Lower leg skin (tissue), 4 donors: ENCODE measurements around the gene IBA57. TPM values are rescaled to one million over a fixed set of nuclear protein-coding genes. Genes with fewer than 3 reads are reported as not detected.

Source experiments
- DNase-seq, 2 donors: peaks; one replicate each; pipeline ENCODE4 v3.0.0-alpha.2; 2019; ENCODE audit warnings: low spot score in 2 of 2
- H3K4me3 ChIP-seq: fragments of 200-600 bp; sonication (generic); 2 replicates; pipeline ENCODE4 v1.5.1; 2017; ENCODE audit warnings: mild to moderate bottlenecking, low read depth; ENCODE audit not compliant: poor library complexity, severe bottlenecking
- CTCF ChIP-seq, 3 donors: fragments of 450-650 bp; IDR thresholded peaks; one replicate each; pipeline ENCODE4 v1.5.1; 2016; ENCODE audit warnings: antibody characterized with exemption in 3 of 3, mild to moderate bottlenecking in 3 of 3, moderate library complexity in 2 of 3
- POLR2A ChIP-seq, 2 donors: fragments of 450-650 bp; IDR thresholded peaks; one replicate each; pipeline ENCODE4 v1.6.1; 2016 to 2017; ENCODE audit warnings: antibody characterized with exemption in 2 of 2, mild to moderate bottlenecking in 1 of 2, moderate library complexity in 1 of 2
- WGBS, 2 donors: methylation state at CpG; one replicate each; pipeline ENCODE4 v1.1.5; 2018; 5-methylcytosine and 5-hydroxymethylcytosine counted together
- intact Hi-C: fragments of 100-400 bp; cut with DNase I; formaldehyde crosslinking; loops from one replicate; pipeline ENCODE4 v1.15.0; 2023; ENCODE audit warnings: low total_unique reads
- total RNA-seq, 4 donors: library from RNA; depleted of rRNA; stranded (reverse); fragments of >200 nt; gene quantifications; one replicate each; pipeline ENCODE4 v1.1.0, GENCODE V29; 2016

Gene IBA57
- total RNA-seq, 4 donors from 2014 or later: 9.4 to 16.0 (median 12.6) TPM

GRCh38 chr1:228154021-228154669, 11.5 kb upstream of the IBA57 start:
- TF ChIP-seq CTCF (IDR thresholded peaks at IDR 0.05) (no peak), POLR2A (IDR thresholded peaks at IDR 0.05) (no peak)
- 83 to 88% methylated on average over 9 to 11 of the region's 11 CpGs for WGBS, 2 donors
- no peak overlapping the region for H3K4me3 ChIP-seq
- intact Hi-C loops: no loop called here
- DNase-seq: peak in 1 of 2 donors; percentile 82

- DNase-seq: no peak
- TF ChIP-seq POLR2A (IDR thresholded peaks at IDR 0.05) (no peak), CTCF (IDR thresholded peaks at IDR 0.05) (no peak)
- H3K4me3 ChIP-seq: no peak overlapping the region
- intact Hi-C loops: no loop called here
- 61 to 62% methylated on average over 17 to 20 of the region's 20 CpGs for WGBS, 2 donors
These were observed 10.7 kb upstream of the IBA57 start for GRCh38 chr1:228154670-228155571.

GRCh38 chr1:228155596-228156514, 9.7 kb upstream of the IBA57 start:
- no peak for DNase-seq
- TF ChIP-seq CTCF (IDR thresholded peaks at IDR 0.05) (no peak), POLR2A (IDR thresholded peaks at IDR 0.05) (no peak)
- WGBS, 2 donors: 79 to 82% methylated on average over 12 to 16 of the region's 16 CpGs

GRCh38 chr1:228156515-228156881, 9.1 kb upstream of the IBA57 start:
- TF ChIP-seq CTCF (IDR thresholded peaks at IDR 0.05) (no peak), POLR2A (IDR thresholded peaks at IDR 0.05) (no peak)
- no peak for DNase-seq
- 53 to 60% methylated on average over 3 to 8 of the region's 9 CpGs for WGBS, 2 donors
- intact Hi-C loops: no loop called here
- H3K4me3 ChIP-seq: no peak overlapping the region

More at GRCh38 chr1:228155596-228156514, 9.7 kb upstream of the IBA57 start:
- no peak overlapping the region for H3K4me3 ChIP-seq
- intact Hi-C loops: no loop called here

- 75 to 83% methylated on average over 17 to 24 of the region's 24 CpGs for WGBS, 2 donors
- DNase-seq: no peak
- intact Hi-C loops: no loop called here
- TF ChIP-seq CTCF (IDR thresholded peaks at IDR 0.05) (no peak), POLR2A (IDR thresholded peaks at IDR 0.05) (no peak)
- no peak overlapping the region for H3K4me3 ChIP-seq
These were observed 8.5 kb upstream of the IBA57 start for GRCh38 chr1:228156941-228157728.
